GM23248 (cell line): ENCODE data around the gene GRID2IP. TPM values are rescaled to one million over a fixed set of nuclear protein-coding genes. Genes with fewer than 3 reads are reported as not detected.
"Not testable (repeated sequence)": the region's sequence is repeated elsewhere in the genome, so short reads cannot be mapped to it uniquely, and the experiment has no call there.

Source experiments
- DNase-seq: peaks from one replicate; pipeline ENCODE4 v3.0.0-alpha.2; 2015
- H2AFZ ChIP-seq: fragments of 200-600 bp; sonication (generic); 2 replicates; pipeline ENCODE4 v1.6.1; 2016; ENCODE audit warnings: antibody characterized with exemption
- H3F3A ChIP-seq: fragments of 200-600 bp; sonication (generic); 2 replicates; pipeline ENCODE4 v1.6.1; 2016; ENCODE audit warnings: mild to moderate bottlenecking, antibody characterized with exemption, mixed run types; ENCODE audit not compliant: insufficient read depth
- H3K27ac ChIP-seq: fragments of 200-600 bp; sonication (generic); 2 replicates; pipeline ENCODE4 v1.5.1; 2016; ENCODE audit warnings: mild to moderate bottlenecking
- H3K27me3 ChIP-seq: fragments of 200-600 bp; sonication (generic); replicated peaks from 2 replicates; pipeline ENCODE4 v1.6.1; 2016; ENCODE audit warnings: mild to moderate bottlenecking; ENCODE audit not compliant: insufficient read depth
- H3K36me3 ChIP-seq: fragments of 200-600 bp; sonication (generic); 2 replicates; pipeline ENCODE4 v1.6.1; 2016; ENCODE audit warnings: low read depth, mild to moderate bottlenecking
- H3K4me1 ChIP-seq: fragments of 200-600 bp; sonication (generic); 2 replicates; pipeline ENCODE4 v1.6.1; 2016; ENCODE audit warnings: mild to moderate bottlenecking; ENCODE audit not compliant: insufficient read depth
- H3K4me2 ChIP-seq: fragments of 200-600 bp; sonication (generic); one replicate; pipeline ENCODE4 v1.6.1; 2016; ENCODE audit warnings: mild to moderate bottlenecking; ENCODE audit not compliant: unreplicated experiment
- H3K4me3 ChIP-seq: fragments of 200-600 bp; sonication (generic); 2 replicates; pipeline ENCODE4 v1.5.1; 2016; ENCODE audit warnings: mild to moderate bottlenecking
- H3K79me2 ChIP-seq: fragments of 200-600 bp; sonication (generic); 2 replicates; pipeline ENCODE4 v1.6.1; 2016; ENCODE audit warnings: mild to moderate bottlenecking; ENCODE audit not compliant: insufficient read depth
- H3K9ac ChIP-seq: fragments of 200-600 bp; sonication (generic); 2 replicates; pipeline ENCODE4 v1.6.1; 2016; ENCODE audit warnings: mild to moderate bottlenecking
- H3K9me2 ChIP-seq: fragments of 200-600 bp; sonication (generic); 2 replicates; pipeline ENCODE4 v1.6.1; 2016; ENCODE audit warnings: mixed run types, mild to moderate bottlenecking, moderate library complexity; ENCODE audit not compliant: insufficient read depth
- H3K9me3 ChIP-seq: fragments of 200-600 bp; sonication (generic); one replicate; pipeline ENCODE4 v1.6.1; 2017; ENCODE audit warnings: low read depth
- H4K20me1 ChIP-seq: fragments of 200-600 bp; sonication (generic); 2 replicates; pipeline ENCODE4 v1.6.0; 2016; ENCODE audit not compliant: insufficient read depth
- EZH2 ChIP-seq: fragments of 200-600 bp; sonication (generic); IDR thresholded peaks from 2 replicates; pipeline ENCODE4 v1.6.1; 2018; ENCODE audit warnings: antibody characterized with exemption, mild to moderate bottlenecking; ENCODE audit not compliant: insufficient read depth, poor library complexity, severe bottlenecking
- EZH2phosphoT487 ChIP-seq: fragments of 200-600 bp; sonication (generic); IDR thresholded peaks from 2 replicates; pipeline ENCODE4 v1.6.1; 2018; ENCODE audit warnings: antibody characterized with exemption, moderate library complexity, mild to moderate bottlenecking, low read depth; ENCODE audit not compliant: insufficient read depth
- WGBS, 2 experiments: methylation state at CpG; one replicate each; pipeline ENCODE4 v1.1.6; 2015 to 2017; ENCODE audit warnings: low lambda C conversion rate in 2 of 2, low coverage in 1 of 2; ENCODE audit errors: missing lambda C conversion rate in 2 of 2; 5-methylcytosine and 5-hydroxymethylcytosine counted together
- in situ Hi-C: fragments of 300-500 bp; cut with MboI; formaldehyde crosslinking; loops from 2 replicates; pipeline ENCODE4 v1.15.0; 2020
- polyA plus RNA-seq: library from polyadenylated mRNA; unstranded; fragments of >200 nt; fragmentation: Nextera tagmentation; extraction: Ambion mirVana; gene quantifications from 2 replicates; pipeline ENCODE4 v1.2.1, GENCODE V29; 2016
- total RNA-seq: library from RNA; depleted of rRNA; stranded (reverse); fragments of >200 nt; shearing (Covaris generic); gene quantifications from 2 replicates; pipeline ENCODE4 v1.2.3, GENCODE V29; 2014

GRID2IP gene
- total and polyA plus RNA-seq, 2 experiments from 2014 or later = not detected

DNA sequence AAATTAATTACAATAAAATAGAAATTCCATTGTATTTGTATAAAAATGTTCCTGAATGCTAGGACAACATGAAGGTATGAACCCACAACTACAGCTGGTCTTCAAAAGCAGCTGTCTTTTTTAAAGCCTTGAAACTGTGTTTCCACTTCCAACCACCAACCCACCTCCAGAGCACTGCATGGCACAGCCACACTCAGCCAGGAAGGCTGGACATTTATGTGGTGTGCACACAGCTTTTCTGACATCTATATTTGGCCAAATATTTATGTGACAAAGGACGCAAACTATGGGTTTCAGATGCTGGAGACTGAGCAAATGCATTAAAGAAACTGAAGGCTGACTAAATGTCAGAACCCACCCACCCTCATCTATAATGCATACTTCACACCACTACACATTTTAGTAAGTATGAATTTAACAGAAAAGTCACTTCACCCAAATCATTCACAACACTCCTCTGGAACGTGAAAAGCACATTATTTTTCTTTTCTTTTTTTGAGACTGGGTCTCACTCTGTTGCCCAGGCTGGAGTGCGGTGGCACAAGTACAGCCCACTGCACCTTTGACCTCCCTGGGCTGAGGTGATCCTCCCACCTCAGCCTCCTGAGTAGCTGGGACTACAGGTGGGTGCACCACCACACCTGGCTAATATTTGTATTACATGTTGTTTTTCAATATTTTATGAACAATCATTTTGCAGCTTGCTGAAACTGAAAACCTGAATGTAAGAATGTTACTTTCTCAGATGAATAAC lies 75.7 kb downstream of the GRID2IP start:
- Histone ChIP-seq H3K79me2 (peaks cover 99% of the 10 kb centered on the region), H3K27ac (peak overlapping the region; percentile 31; the same call in 1 of the 2 replicates), H2AFZ (no peak overlapping the region), H3K9me3 (no peaks in the 10 kb centered on the region), H4K20me1 (peaks cover 59% of the 10 kb centered on the region; the same call in 1 of the 2 replicates), H3K9ac (peak overlapping the region; percentile 46; the same call in 1 of the 2 replicates), H3K4me3 (no peak overlapping the region), H3F3A (peaks cover 42% of the 10 kb centered on the region), H3K9me2 (no peaks in the 10 kb centered on the region), H3K27me3 (no peaks in the 10 kb centered on the region), H3K4me1 (peaks cover 33% of the 10 kb centered on the region), H3K36me3 (peaks cover 49% of the 10 kb centered on the region), H3K4me2 (no peak overlapping the region)
- peak; percentile 40 for DNase-seq
- WGBS, 2 experiments = 60 to 64% methylated on average over 3 of the region's 3 CpGs
- TF ChIP-seq EZH2phosphoT487 = no peak
- TF ChIP-seq EZH2 = no peak
- in situ Hi-C loops = no loop called here

DNA sequence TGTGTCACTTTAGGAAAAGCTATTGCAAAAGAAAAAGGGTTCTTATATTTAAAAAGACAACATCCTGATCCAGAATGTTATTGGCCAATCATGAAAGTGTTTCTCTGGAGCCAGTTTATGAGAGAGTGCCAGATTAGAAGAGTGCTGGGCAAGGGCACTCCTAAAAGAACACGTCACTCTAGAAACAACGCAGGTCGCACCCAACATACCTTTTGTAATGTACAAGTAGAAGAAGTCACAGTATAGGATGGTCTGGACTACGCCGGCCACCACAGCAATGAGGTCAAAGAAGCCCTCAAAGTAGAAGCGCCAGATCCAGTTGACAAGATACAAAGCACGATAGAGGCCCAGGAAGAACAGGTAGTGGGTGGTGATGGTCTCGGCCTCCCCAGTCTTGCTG lies 85.4 kb downstream of the GRID2IP start:
- Histone ChIP-seq H2AFZ (no peak overlapping the region), H3K4me2 (no peak overlapping the region), H3F3A (peaks cover 67% of the 10 kb centered on the region), H3K36me3 (peaks cover 83% of the 10 kb centered on the region), H3K79me2 (peaks cover 85% of the 10 kb centered on the region), H3K27ac (no peak overlapping the region), H3K9ac (no peak overlapping the region), H3K9me3 (no peaks in the 10 kb centered on the region), H3K4me1 (peaks cover 4% of the 10 kb centered on the region; the same call in 1 of the 2 replicates), H4K20me1 (no peaks in the 10 kb centered on the region), H3K9me2 (no peaks in the 10 kb centered on the region), H3K27me3 (no peaks in the 10 kb centered on the region), H3K4me3 (no peak overlapping the region)
- TF ChIP-seq EZH2phosphoT487 = no peak
- TF ChIP-seq EZH2 = no peak
- 96 to 98% methylated on average over 8 of the region's 8 CpGs for WGBS, 2 experiments
- in situ Hi-C loops = no loop called here
- no peak for DNase-seq

DNA sequence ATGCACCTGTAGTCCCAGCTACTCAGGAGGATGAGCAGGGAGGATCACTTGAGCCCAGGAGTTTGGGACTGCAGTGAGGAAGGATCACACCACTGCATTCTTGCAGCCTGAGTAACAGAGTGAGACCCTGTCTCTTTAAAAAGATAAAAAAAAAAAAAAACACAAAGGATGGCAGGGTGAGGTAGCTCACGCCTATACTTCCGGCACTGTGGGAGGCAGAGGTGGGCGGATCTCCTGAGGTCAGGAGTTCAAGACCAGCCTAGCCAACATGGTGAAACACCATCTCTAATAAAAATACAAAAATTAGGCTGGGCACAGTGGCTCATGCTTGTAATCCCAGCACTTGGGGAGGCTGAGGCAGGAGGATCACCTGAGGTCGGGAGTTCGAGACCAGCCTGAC lies 87.7 kb downstream of the GRID2IP start:
- H3K9me2 ChIP-seq, DNase-seq, H3K9me3 ChIP-seq, H3K27me3 ChIP-seq, H3K4me2 ChIP-seq, in situ Hi-C loops, H3K27ac ChIP-seq, H4K20me1 ChIP-seq, H2AFZ ChIP-seq, H3K9ac ChIP-seq, H3K4me1 ChIP-seq, H3K4me3 ChIP-seq: not testable (repeated sequence)
- Histone ChIP-seq H3K36me3 (peaks cover 73% of the 10 kb centered on the region), H3K79me2 (peaks cover 68% of the 10 kb centered on the region), H3F3A (peaks cover 76% of the 10 kb centered on the region)
- WGBS, 2 experiments = 59 to 70% methylated on average over 5 of the region's 5 CpGs

DNA sequence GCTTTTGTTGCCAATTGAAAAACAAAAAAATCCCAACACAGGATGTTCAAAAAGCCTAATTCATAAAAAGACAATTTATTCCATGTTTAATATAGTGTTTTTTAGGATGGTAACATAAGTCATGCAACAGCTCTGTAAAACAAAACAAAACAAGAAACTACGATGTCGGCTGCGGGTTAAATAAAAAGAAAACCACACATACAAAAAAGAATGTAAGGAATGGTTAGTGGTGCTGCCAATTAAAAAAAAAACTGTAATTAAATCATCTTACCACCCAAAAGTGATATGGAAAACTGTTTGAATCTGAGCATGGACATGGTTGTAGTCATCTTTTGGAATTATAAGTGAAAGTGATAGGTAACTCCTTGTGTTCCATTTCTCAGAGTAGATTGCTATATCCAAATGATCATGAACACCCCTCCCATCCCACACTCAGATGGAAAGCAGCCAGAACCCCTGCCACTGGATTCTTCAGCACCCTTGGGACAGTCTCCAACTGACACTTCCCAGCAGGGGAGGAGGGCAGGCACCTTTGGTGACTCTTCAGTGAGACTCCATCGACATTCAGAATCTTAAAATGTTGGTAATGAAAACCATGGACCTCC lies 89.2 kb downstream of the GRID2IP start:
- 75 to 79% methylated on average over 4 of the region's 4 CpGs for WGBS, 2 experiments
- TF ChIP-seq EZH2phosphoT487 = no peak
- TF ChIP-seq EZH2 = no peak
- no peaks in the 10 kb centered on the region for H3K9me3 ChIP-seq
- H3K4me1 ChIP-seq = peaks cover 4% of the 10 kb centered on the region; the same call in 1 of the 2 replicates
- H3K79me2 ChIP-seq = peaks cover 52% of the 10 kb centered on the region
- no peak for DNase-seq
- no peak overlapping the region for H2AFZ ChIP-seq
- no peak overlapping the region for H3K4me2 ChIP-seq
- peaks cover 77% of the 10 kb centered on the region for H3F3A ChIP-seq
- no peak overlapping the region for H3K27ac ChIP-seq
- no peaks in the 10 kb centered on the region for H4K20me1 ChIP-seq
- in situ Hi-C loops = no loop called here
- H3K36me3 ChIP-seq = peaks cover 59% of the 10 kb centered on the region
- no peak overlapping the region for H3K9ac ChIP-seq
- H3K27me3 ChIP-seq = no peaks in the 10 kb centered on the region
- H3K4me3 ChIP-seq = no peak overlapping the region
- H3K9me2 ChIP-seq = no peaks in the 10 kb centered on the region
